NCI-H510A (cell line): Measurements from ENCODE around the gene ACVR1B.

Experiments
- DNase-seq: peaks from one replicate; lab custom pipeline; 2025; lab: John Stamatoyannopoulos, UW

The ACVR1B gene

GRCh38 chr12:51917041-51917590 lies 34.4 kb upstream of the ACVR1B start:
- DNase-seq = no peak

DNA sequence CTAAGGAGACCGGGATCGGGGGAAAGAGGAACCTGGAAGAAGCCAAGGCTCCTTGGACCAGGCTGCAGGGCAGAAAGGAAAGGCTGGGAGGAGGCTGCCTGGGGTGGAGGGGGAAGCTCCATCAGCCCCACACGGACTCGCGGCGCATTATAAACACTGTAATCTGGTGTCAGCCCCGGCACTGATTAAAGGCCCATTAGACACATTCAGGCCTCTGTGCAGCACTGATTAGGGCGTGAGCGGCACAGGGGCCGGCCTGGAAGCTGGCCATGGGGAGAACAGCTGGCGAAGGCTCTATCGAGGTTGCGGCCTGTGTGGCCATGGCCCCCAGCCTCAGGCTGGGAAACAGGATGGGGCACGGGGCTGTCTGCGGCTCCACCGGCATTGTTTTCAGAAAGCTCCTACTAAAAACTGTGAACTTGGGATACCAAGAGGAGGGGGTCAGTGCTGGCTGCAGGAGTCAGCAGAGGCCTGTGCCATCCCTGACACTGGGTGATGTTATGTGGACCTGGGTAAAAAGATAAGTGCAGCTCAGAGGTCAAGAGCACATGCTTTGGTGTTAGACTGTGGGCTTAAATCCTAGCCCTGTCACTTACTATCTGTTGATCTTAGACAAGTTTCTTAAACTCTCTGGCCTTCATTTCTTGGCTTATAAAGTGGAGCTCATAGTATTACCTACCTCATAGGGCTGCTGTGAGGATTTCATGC lies 33.6 kb upstream of the ACVR1B start:
- DNase-seq = no peak

DNA sequence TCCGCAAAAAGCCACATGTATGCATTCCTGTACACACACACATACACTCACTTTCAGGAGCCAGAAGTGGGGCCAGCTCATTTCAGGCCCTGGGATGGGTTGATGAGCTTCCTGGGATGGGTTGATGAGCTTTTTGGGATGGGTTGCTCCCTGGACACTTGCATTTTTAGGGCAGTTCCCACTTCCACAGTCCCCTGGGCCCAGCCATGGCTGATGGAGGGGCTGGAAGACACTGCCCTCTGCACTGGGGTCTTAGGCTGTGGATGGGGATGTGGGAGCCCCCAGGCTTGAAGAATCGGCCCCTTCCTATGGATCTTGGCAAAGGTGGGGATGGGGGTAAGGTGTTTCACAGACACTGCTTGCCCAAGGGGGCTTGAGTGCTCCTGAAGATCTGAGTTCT lies 31.5 kb upstream of the ACVR1B start:
- DNase-seq = no peak

- no peak for DNase-seq
These were observed 30.3 kb upstream of the ACVR1B start for GRCh38 chr12:51921017-51921725.

DNA sequence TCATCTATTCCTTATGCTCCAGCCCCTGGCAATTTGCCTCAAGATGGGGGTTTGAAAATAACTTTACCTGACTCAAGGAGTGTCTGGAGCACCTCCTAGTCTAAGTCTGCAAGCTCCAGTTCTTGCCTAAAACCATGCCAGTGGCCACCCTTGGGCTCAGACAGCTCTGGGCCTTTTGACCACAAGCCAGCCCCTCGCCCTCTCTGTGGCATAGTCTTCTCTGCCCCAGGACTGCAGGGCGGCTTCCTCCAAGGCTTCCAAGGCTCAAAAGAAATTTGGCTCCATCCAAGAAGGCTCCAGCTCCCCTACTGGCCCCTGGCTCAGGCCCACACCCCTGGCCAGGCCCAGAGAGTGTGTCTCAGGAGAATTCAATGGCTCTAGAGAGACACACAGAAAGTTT lies 29.4 kb upstream of the ACVR1B start:
- no peak for DNase-seq

DNA sequence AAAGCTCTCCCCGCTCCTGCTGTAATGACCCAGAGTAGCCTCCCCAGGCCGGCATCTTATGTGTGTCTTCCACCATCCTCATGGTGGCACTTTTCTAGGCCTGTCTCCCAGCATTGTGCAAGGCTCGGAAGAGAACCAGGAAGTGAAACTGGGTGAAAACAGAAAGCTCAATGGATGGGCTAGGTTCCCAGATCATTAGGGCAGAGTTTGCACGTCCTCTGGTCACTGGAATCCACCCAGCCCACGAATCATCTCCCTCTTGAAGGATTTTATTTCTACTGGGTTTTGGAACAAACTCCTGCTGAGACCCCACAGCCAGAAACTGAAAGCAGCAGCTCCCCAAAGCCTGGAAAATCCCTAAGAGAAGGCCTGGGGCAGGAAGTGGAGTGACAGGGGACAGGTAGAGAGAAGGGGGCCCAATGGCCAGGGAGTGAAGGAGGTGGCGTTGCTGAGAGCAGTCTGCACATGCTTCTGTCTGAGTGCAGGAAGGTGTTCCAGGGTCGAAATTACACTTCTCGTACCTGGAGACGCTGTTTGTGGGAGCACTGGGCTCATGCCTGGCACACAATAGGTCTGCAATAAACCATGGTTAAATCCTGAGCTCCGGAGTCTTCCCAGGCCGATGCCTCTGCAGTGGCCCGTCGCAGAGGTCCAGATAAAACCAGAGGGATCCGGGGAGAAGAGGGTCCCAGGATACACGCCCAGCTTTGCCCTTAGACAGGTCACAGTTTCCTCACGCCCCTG lies 28.6 kb upstream of the ACVR1B start:
- no peak for DNase-seq

DNA sequence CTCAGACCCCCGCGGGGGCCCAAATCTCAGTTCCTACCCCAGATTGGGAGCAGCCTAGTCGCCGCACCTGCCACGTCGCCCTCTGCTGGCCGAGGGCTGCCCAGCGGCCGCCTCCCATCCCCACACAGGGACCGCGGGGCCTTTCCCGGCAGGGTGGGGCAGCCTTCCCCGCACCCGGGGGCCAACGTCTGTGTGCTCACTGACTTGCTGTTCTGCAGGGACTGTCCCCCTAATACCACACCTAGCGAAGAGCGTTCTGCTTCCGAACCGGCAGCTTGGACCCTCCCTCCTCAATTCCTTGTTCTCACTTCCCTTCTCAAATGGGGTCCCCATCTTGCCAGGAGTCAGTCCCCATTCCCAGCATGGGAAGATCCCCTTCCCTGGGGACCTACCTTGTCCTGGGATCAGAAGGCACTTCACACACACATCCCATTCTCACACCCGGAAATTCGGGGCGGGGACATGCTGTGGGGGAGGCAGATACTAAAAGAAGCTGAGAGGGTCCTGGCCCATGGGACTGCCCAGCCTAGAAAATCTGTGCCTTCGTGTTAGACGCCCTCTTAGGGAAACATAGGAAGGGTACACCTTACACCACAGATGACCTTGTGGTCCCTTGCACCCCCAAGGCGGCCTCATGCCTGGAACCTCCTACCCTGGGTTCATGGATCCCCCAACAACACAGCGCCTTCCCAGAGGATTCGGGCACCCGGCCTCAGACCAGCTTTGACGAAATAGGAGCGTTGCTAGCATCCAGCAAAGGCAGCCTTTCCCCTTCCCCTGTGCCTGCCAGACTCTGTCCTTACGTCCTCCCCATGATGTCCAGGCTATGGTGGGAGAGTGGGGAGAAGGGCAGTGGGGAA lies 27.8 kb upstream of the ACVR1B start:
- no peak for DNase-seq

DNA sequence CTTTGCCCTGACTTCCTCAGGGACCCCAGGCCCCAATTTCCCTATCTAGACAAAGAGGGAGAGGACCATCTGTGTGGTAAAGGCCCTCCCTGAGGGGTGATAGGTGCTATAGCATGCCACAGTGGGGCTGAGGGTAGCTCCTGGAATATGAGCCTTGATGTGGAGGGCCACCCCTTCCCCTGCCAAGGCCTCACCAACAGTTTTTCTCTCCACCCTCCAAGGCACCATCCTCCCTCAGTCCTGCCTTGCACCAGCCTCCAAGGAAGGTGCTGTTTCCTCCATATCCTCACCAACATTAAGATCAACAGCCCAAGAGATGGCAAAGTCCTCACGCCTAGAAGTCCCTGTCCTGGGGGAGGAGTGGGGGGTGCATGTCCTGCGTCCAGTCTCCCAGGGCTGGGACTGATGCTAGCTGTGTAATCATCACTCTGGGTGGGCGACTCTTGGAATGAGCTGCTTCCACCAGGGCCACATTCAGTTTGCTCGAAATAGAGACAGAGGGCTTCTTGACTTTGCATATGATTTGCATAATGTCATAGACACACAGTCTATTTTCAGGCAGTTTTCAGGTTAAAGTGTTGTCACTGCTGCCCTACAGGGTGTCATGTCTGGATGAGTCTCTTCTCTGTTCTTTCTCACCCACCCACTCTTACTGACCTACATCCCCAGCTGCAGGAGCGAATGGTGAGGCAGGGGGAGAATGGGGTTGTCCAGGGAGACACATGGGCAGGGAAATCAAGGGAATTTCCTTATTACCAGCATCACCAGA lies 26.8 kb upstream of the ACVR1B start:
- DNase-seq = no peak

DNA sequence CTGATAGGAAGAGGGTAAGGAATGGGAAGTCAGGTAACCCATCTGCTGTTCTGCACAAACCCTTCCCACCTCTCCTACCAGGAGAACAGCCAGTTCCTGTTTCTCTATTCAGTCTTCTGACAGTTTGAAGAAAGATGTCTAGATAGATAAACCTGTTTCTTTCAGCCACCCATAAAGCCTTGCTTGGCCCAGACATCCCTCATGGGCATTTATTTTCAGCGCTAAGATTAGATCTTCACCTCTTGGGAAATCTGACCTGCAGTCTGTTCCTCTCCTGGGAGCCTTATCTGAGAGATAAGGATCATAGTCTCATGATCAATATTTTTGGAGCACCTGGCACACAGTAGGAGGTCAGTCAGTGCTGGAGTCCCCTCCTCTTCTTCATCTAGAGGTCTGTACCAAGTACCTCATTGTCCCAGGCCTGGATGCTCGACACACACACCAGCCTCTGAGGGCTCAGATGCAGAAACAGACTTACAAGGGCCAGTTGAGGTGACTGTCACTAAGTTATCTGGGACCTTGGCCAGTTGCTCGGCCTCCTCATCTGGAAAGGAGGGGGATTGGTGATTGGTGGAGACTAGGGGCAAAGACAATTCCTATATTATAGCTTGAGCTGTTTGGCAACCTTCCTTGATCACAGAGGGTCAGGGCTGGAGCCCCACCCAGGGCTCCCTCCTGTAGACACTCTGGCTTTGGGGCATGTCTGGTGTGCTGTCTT lies 26.0 kb upstream of the ACVR1B start:
- DNase-seq = no peak

- DNase-seq = no peak
These were observed 25.4 kb upstream of the ACVR1B start for GRCh38 chr12:51926064-51926632.

DNA sequence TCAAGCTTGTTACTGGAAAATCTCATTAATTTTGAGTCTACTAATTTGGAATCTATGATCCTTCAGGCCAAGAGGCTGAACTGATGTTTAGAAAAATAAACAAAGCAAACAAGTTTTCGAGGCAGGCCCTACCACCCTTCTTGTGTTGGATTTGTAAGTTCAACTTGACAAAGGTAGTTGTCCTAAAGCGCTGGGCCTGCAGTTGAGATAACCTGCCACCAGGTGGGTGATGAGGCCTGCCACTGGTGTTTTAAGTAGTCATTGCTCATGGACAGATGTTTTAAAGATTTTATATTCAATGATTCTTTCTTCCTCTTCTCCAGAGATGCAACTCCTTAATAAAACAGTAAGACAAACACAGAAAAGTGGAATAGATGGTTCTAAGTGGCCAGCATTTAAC lies 24.8 kb upstream of the ACVR1B start:
- DNase-seq = no peak

GRCh38 chr12:51932218-51933076 lies 19.1 kb upstream of the ACVR1B start:
- no peak for DNase-seq

GRCh38 chr12:51934080-51934479 lies 17.4 kb upstream of the ACVR1B start:
- no peak for DNase-seq

GRCh38 chr12:51937926-51938325 lies 13.6 kb upstream of the ACVR1B start:
- no peak for DNase-seq

DNA sequence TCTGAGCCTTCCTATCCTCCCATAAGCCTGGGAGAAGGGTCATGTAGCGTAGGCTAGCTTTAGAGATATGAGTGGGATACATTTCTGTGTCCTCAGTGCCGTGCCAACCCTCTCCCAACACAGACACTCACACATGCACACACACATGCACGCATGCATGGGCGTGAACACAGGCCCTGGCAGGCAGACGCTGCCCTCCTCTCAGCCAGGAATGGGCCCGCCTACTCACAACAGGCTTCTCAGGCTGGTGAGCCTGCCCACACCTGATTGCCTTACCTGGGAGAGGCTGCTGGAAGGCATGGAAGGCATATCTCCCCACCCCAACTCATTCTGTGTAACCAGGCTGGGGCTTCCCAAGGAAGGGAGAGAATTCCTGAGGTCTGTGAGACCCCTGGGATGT lies 12.8 kb upstream of the ACVR1B start:
- DNase-seq = no peak

- peak; percentile 42 for DNase-seq
These were observed 10.4 kb upstream of the ACVR1B start for GRCh38 chr12:51941011-51941581.

GRCh38 chr12:51941604-51942003 lies 9.9 kb upstream of the ACVR1B start:
- DNase-seq = no peak

- DNase-seq = no peak
These were observed 9.4 kb upstream of the ACVR1B start for GRCh38 chr12:51942056-51942455.
